Activated CD4-positive, alpha-beta T cell treated with anti-CD3 and anti-CD28 coated beads for 36 hours (primary cell): ENCODE measurements around the gene KRTAP10-7. TPM values are rescaled to one million over a fixed set of nuclear protein-coding genes. Genes with fewer than 3 reads are reported as not detected.
"Not testable (repeated sequence)": the region's sequence is repeated elsewhere in the genome, so short reads cannot be mapped to it uniquely, and the experiment has no call there.

Experiments used
- ATAC-seq: fragments of 200-7000 bp; cut with Tn5 transposase; one replicate; pipeline ENCODE4 v1.10.0; 2021; ENCODE audit warnings: mild to moderate bottlenecking, moderate library complexity
- CTCF ChIA-PET: fragments of 350-600 bp; sonication (Branson Sonifier 250); formaldehyde crosslinking; loops from one replicate; lab custom pipeline; 2021; ENCODE audit warnings: antibody characterized with exemption; lab: Charles Lee
- POLR2A ChIA-PET: fragments of 350-600 bp; sonication (Branson Sonifier 250); formaldehyde crosslinking; loops from one replicate; lab custom pipeline; 2021; ENCODE audit warnings: antibody characterized with exemption, inconsistent platforms; lab: Charles Lee
- DNase-seq: peaks from one replicate; pipeline ENCODE4 v3.0.0-alpha.2; 2020
- H3K27ac Mint-ChIP-seq: one replicate; pipeline ENCODE4 v1.8.0; 2021; ENCODE audit warnings: mixed read lengths
- H3K27me3 Mint-ChIP-seq: one replicate; pipeline ENCODE4 v1.8.0; 2021; ENCODE audit warnings: mixed read lengths
- H3K36me3 Mint-ChIP-seq: one replicate; pipeline ENCODE4 v1.8.0; 2021; ENCODE audit warnings: low read depth, mixed read lengths
- H3K4me1 Mint-ChIP-seq: one replicate; pipeline ENCODE4 v1.8.0; 2021; ENCODE audit warnings: mixed read lengths
- H3K4me3 Mint-ChIP-seq: one replicate; pipeline ENCODE4 v1.8.0; 2021; ENCODE audit warnings: mild to moderate bottlenecking, moderate library complexity, mixed read lengths
- H3K9me3 Mint-ChIP-seq: one replicate; pipeline ENCODE4 v1.8.0; 2021; ENCODE audit warnings: low read depth, mixed read lengths
- intact Hi-C, 2 experiments: fragments of 100-400 bp; cut with DNase I in 1 of 2; cut with micrococcal nuclease in 1 of 2; formaldehyde crosslinking; loops; one replicate each; pipeline versions ENCODE4 v1.14.2 to v1.15.1; 2022 to 2024; cut with DNase I, micrococcal nuclease
- total RNA-seq, 2 experiments: library from RNA; stranded (reverse); gene quantifications; one replicate each; pipeline ENCODE4 v1.2.3, GENCODE V29; 2021

The KRTAP10-7 gene
- total RNA-seq, 2 experiments from 2014 or later = not detected

DNA sequence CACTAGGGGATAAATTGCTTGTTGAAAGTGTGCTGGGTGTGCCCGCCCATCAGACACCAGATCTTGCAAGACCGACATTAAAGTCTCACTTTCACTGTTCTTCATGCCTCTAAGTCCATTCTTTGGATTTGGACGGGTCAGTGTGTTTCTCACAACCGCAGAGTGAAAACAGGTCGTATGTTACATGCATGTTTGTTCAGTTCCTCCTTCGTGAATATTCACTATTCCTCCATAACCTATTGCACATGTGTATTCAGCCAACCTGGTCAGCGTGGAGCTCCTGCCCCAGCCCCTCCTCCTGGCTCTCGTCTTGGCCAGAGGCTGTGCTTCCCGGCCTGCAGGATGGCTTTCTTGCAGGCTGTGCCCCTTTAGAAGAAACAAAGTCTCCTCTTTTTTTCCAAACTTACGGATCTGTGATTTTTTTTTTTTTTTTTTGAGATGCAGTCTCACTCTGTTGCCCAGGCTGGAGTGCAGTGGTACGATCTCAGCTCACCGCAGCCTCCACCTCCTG is 5.9 kb upstream of the KRTAP10-7 start:
- H3K27ac Mint-ChIP-seq = no peak overlapping the region
- intact Hi-C loops = no loop called here
- H3K27me3 Mint-ChIP-seq = no peaks in the 10 kb centered on the region
- ChIA-PET CTCF (interaction anchor here (0.9 kb wide), 1 partner anchor 15 kb away, joined by 3 read pairs; no protein-coding TSS in a partner anchor), POLR2A (no interaction called here)
- H3K9me3 Mint-ChIP-seq = peaks cover 4% of the 10 kb centered on the region
- DNase-seq (no peak), ATAC-seq (no peak)
- H3K36me3 Mint-ChIP-seq = no peaks in the 10 kb centered on the region
- no peak overlapping the region for H3K4me3 Mint-ChIP-seq
- H3K4me1 Mint-ChIP-seq = no peaks in the 10 kb centered on the region

- ChIA-PET POLR2A (no interaction called here), CTCF (interaction anchor here (0.6 to 1.9 kb wide), 2 partner anchors 198 to 240 kb away, joined by 3 to 4 read pairs; no protein-coding TSS in a partner anchor)
- H3K36me3 Mint-ChIP-seq = no peaks in the 10 kb centered on the region
- ATAC-seq = no peak
- H3K27me3 Mint-ChIP-seq = no peaks in the 10 kb centered on the region
- no peaks in the 10 kb centered on the region for H3K4me1 Mint-ChIP-seq
- no peak overlapping the region for H3K27ac Mint-ChIP-seq
- DNase-seq = no peak
- peaks cover 4% of the 10 kb centered on the region for H3K9me3 Mint-ChIP-seq
- intact Hi-C loops = no loop called here
- no peak overlapping the region for H3K4me3 Mint-ChIP-seq
Observed at GRCh38 chr21:44595524-44595923, 4.9 kb upstream of the KRTAP10-7 start.

GRCh38 chr21:44596068-44596725 is 4.2 kb upstream of the KRTAP10-7 start:
- no peak overlapping the region for H3K4me3 Mint-ChIP-seq
- no peaks in the 10 kb centered on the region for H3K27me3 Mint-ChIP-seq
- ChIA-PET POLR2A (no interaction called here), CTCF (interaction anchor here (0.6 to 1.9 kb wide), 2 partner anchors 197 to 241 kb away, joined by 3 to 4 read pairs; no protein-coding TSS in a partner anchor)
- H3K36me3 Mint-ChIP-seq = no peaks in the 10 kb centered on the region
- no peak for DNase-seq
- H3K4me1 Mint-ChIP-seq = no peaks in the 10 kb centered on the region
- peaks cover 4% of the 10 kb centered on the region for H3K9me3 Mint-ChIP-seq
- intact Hi-C loops = no loop called here
- no peak for ATAC-seq
- H3K27ac Mint-ChIP-seq = no peak overlapping the region

GRCh38 chr21:44598061-44598460 is 2.3 kb upstream of the KRTAP10-7 start:
- H3K36me3 Mint-ChIP-seq = no peaks in the 10 kb centered on the region
- ChIA-PET CTCF (no interaction called here), POLR2A (no interaction called here)
- H3K4me1 Mint-ChIP-seq = no peaks in the 10 kb centered on the region
- no peak for DNase-seq
- ATAC-seq = no peak
- no peaks in the 10 kb centered on the region for H3K27me3 Mint-ChIP-seq
- no peak overlapping the region for H3K27ac Mint-ChIP-seq
- peaks cover 4% of the 10 kb centered on the region for H3K9me3 Mint-ChIP-seq
- H3K4me3 Mint-ChIP-seq = no peak overlapping the region
- intact Hi-C loops = no loop called here

- no peak overlapping the region for H3K4me3 Mint-ChIP-seq
- POLR2A ChIA-PET = no interaction called here
- H3K27me3 Mint-ChIP-seq = no peaks in the 10 kb centered on the region
- H3K27ac Mint-ChIP-seq = no peak overlapping the region
- ATAC-seq (no peak), DNase-seq (no peak)
- intact Hi-C loops = no loop called here
- peaks cover 4% of the 10 kb centered on the region for H3K9me3 Mint-ChIP-seq
- no peaks in the 10 kb centered on the region for H3K36me3 Mint-ChIP-seq
- no peaks in the 10 kb centered on the region for H3K4me1 Mint-ChIP-seq
- CTCF ChIA-PET = no interaction called here
Observed at GRCh38 chr21:44599264-44600029, 950 bp upstream of the KRTAP10-7 start.

- H3K4me1 Mint-ChIP-seq, intact Hi-C loops, H3K27ac Mint-ChIP-seq, H3K36me3 Mint-ChIP-seq, ATAC-seq, H3K4me3 Mint-ChIP-seq, POLR2A ChIA-PET, DNase-seq, H3K9me3 Mint-ChIP-seq, H3K27me3 Mint-ChIP-seq: not testable (repeated sequence)
- CTCF ChIA-PET = interaction anchor here (0.6 to 0.7 kb wide), 2 partner anchors 123 to 1814 kb away, joined by 3 to 4 read pairs; no protein-coding TSS in a partner anchor
Observed at GRCh38 chr21:44601091-44601490, 694 bp downstream of the KRTAP10-7 start.

DNA sequence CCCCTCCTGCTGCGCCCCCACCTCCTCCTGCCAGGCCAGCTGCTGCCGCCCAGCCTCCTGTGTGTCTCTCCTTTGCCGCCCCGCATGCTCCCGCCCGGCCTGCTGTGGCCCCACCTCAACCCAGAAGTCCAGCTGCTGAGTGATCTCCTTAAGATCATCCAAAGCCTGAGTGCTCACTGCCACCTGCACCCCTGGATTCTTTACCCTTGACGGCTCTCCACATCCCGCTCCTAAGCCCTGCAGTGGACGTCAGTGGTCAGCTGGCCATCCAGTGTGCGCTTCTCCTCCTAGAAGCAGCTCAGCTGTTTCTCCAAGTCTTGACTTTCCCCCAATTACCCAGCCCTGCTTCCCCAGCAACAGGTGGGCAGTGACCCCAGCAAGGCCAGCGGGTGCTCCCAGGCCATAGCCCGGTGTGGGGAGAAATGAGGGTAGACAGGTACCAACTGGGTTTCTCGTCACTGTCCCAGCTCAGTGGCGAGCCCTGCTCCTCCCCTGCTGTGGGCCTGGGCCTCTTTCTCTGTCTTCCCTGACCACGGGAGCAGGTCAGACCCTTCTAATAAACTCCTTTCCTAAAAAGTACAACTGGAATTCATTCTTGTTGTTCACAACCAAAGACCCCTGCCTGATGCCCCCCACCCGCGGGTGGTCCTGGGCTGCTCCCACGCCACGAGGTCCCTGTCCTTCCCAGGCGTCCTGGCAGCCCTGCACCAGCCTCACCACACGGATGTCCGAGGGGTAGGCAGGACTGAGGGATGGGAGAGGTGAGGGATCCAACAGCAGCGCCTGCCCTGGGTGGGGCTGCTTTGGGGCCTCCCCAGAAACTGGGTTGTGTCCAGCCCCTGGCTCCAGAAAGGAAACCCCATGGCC is 1.4 kb downstream of the KRTAP10-7 start:
- Mint-ChIP-seq H3K4me1 (no peaks in the 10 kb centered on the region), H3K27ac (no peak overlapping the region), H3K4me3 (no peak overlapping the region), H3K27me3 (peaks cover 4% of the 10 kb centered on the region), H3K36me3 (no peaks in the 10 kb centered on the region), H3K9me3 (peaks cover 4% of the 10 kb centered on the region)
- CTCF ChIA-PET = interaction anchor here (0.6 to 0.7 kb wide), 2 partner anchors 122 to 1814 kb away, joined by 3 to 4 read pairs; no protein-coding TSS in a partner anchor
- no peak for ATAC-seq
- POLR2A ChIA-PET = no interaction called here
- intact Hi-C loops = no loop called here
- DNase-seq = no peak

DNA sequence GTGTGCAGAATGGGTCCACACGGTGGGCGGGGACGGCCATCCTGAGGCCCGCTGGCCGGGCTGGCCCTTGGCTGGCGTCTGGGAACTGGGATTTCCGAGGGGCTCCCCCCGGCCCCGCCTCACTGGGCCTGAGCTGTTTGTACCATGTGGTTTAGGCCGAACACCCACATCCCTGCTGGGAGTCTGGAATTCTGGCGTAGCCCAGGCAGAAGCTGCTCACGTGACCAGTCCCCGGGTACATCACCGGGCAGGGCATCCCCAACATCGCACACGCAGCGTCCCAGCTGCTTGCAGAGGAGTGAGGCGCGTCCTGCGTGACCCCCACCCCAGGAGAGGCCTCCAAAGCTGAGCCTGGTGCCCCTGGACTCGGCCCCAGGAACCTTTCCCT is 2.1 kb downstream of the KRTAP10-7 start:
- ATAC-seq (no peak), DNase-seq (no peak)
- Mint-ChIP-seq H3K4me3 (no peak overlapping the region), H3K36me3 (no peaks in the 10 kb centered on the region), H3K9me3 (peaks cover 4% of the 10 kb centered on the region), H3K27ac (no peak overlapping the region), H3K4me1 (no peaks in the 10 kb centered on the region), H3K27me3 (peaks cover 4% of the 10 kb centered on the region)
- CTCF ChIA-PET = no interaction called here
- POLR2A ChIA-PET = no interaction called here
- intact Hi-C loops = no loop called here

DNA sequence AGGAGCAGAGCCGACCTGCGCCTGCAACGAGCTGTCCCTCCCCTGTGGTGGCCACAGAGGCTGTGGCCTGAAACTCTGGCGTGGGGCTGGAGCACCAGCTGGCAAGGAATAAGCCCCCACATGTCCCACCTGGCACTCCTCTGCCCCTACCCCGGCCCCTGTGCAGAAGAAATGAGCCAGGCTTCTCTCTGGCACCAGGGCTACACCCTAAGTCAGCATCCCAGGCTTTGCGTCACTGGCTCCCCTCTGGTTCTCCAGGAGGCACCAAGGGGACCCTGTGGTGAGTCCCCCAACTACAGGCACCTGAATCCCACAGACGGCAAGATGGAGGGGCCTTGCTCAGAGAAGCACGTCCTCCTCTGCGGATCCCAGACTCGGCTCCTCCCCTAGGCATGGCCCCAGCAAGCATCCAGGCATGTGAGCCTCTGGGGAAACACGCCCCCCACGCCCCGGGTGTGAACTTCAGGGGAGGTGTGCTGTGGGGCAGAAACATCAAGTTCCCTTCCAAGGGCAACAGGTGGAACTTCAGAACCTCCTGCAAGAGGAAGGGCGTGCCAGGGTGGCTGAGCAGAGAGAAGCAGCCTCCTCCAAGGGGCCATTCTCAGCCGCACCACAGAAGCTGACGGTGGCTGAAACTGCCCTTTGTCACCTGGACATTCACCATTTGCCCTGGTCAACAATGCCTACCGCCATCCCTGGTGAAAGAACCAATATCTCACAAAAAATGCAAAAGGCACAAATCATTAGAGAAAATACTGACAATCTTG is 2.9 kb downstream of the KRTAP10-7 start:
- DNase-seq (no peak), ATAC-seq (no peak)
- H3K27ac Mint-ChIP-seq = no peak overlapping the region
- H3K4me3 Mint-ChIP-seq = no peak overlapping the region
- H3K27me3 Mint-ChIP-seq = peaks cover 4% of the 10 kb centered on the region
- H3K9me3 Mint-ChIP-seq = peaks cover 4% of the 10 kb centered on the region
- no peaks in the 10 kb centered on the region for H3K4me1 Mint-ChIP-seq
- POLR2A ChIA-PET = no interaction called here
- intact Hi-C loops = no loop called here
- no peaks in the 10 kb centered on the region for H3K36me3 Mint-ChIP-seq
- CTCF ChIA-PET = no interaction called here

- Mint-ChIP-seq H3K27me3 (peaks cover 4% of the 10 kb centered on the region), H3K9me3 (peaks cover 2% of the 10 kb centered on the region), H3K4me3 (no peak overlapping the region), H3K36me3 (no peaks in the 10 kb centered on the region), H3K27ac (no peak overlapping the region), H3K4me1 (no peaks in the 10 kb centered on the region)
- intact Hi-C loops = no loop called here
- ATAC-seq (no peak), DNase-seq (no peak)
- POLR2A ChIA-PET = no interaction called here
- CTCF ChIA-PET = no interaction called here
Observed at GRCh38 chr21:44603911-44604310, 3.5 kb downstream of the KRTAP10-7 start.
